H9 (cell line): ENCODE measurements around the gene DNAH11. TPM values are rescaled to one million over a fixed set of nuclear protein-coding genes. Genes with fewer than 3 reads are reported as not detected.

Experiments used
- DNase-seq: peaks from one replicate; pipeline ENCODE4 v3.0.0-alpha.2; 2017
- H2AFZ ChIP-seq: one replicate; pipeline ENCODE4 v1.6.1; 2013; ENCODE audit warnings: mild to moderate bottlenecking, low read length, control low read depth, moderate library complexity
- H2AK5ac ChIP-seq: 2 replicates; pipeline ENCODE4 v1.6.1; 2013; ENCODE audit warnings: low read length, control low read depth, mixed read lengths; ENCODE audit not compliant: insufficient read length
- H2BK120ac ChIP-seq: one replicate; pipeline ENCODE4 v1.6.1; 2013; ENCODE audit warnings: low read depth, mild to moderate bottlenecking, low read length, control low read depth, inconsistent platforms; ENCODE audit not compliant: poor library complexity, severe bottlenecking
- H2BK12ac ChIP-seq: 2 replicates; pipeline ENCODE4 v1.6.1; 2013; ENCODE audit warnings: low read length, control low read depth, mixed read lengths, low read depth; ENCODE audit not compliant: insufficient read length
- H2BK15ac ChIP-seq: 2 replicates; pipeline ENCODE4 v1.6.1; 2013; ENCODE audit warnings: low read depth, low read length, control low read depth
- H2BK20ac ChIP-seq: one replicate; pipeline ENCODE4 v1.6.1; 2013; ENCODE audit warnings: low read depth, mild to moderate bottlenecking, low read length, control low read depth, inconsistent platforms; ENCODE audit not compliant: poor library complexity, severe bottlenecking
- H2BK5ac ChIP-seq: 2 replicates; pipeline ENCODE4 v1.6.1; 2013; ENCODE audit warnings: low read length, control low read depth, mixed read lengths; ENCODE audit not compliant: insufficient read length
- H3K14ac ChIP-seq: 2 replicates; pipeline ENCODE4 v1.6.1; 2013; ENCODE audit warnings: low read length, control low read depth; ENCODE audit not compliant: insufficient read depth
- H3K18ac ChIP-seq: 2 replicates; pipeline ENCODE4 v1.6.1; 2013; ENCODE audit warnings: low read depth, mild to moderate bottlenecking, mixed read lengths, low read length, control low read depth; ENCODE audit not compliant: insufficient read length
- H3K23ac ChIP-seq: 2 replicates; pipeline ENCODE4 v1.6.1; 2013; ENCODE audit warnings: low read length, control low read depth, mixed read lengths, low read depth; ENCODE audit not compliant: insufficient read length
- H3K23me2 ChIP-seq: 2 replicates; pipeline ENCODE4 v1.6.1; 2013; ENCODE audit warnings: low read depth, mild to moderate bottlenecking, mixed read lengths, low read length, control low read depth; ENCODE audit not compliant: insufficient read length, poor library complexity, severe bottlenecking
- H3K27ac ChIP-seq: 2 replicates; pipeline ENCODE4 v1.5.1; 2013; ENCODE audit warnings: low read length, control low read depth, mixed read lengths, low read depth; ENCODE audit not compliant: insufficient read length
- H3K27me3 ChIP-seq: 2 replicates; pipeline ENCODE4 v1.6.1; 2013; ENCODE audit warnings: low read length, control low read depth, inconsistent platforms; ENCODE audit not compliant: insufficient read depth
- H3K4ac ChIP-seq: 2 replicates; pipeline ENCODE4 v1.6.1; 2013; ENCODE audit warnings: low read depth, mild to moderate bottlenecking, control low read depth, inconsistent platforms, low read length, moderate library complexity
- H3K4me1 ChIP-seq: 2 replicates; pipeline ENCODE4 v1.6.1; 2013; ENCODE audit warnings: low read length, control low read depth, inconsistent platforms; ENCODE audit not compliant: insufficient read depth
- H3K4me2 ChIP-seq: 2 replicates; pipeline ENCODE4 v1.6.1; 2013; ENCODE audit warnings: low read length, control low read depth, mixed read lengths; ENCODE audit not compliant: insufficient read length, insufficient read depth
- H3K56ac ChIP-seq: 2 replicates; pipeline ENCODE4 v1.6.1; 2013; ENCODE audit warnings: low read depth, mild to moderate bottlenecking, mixed read lengths, low read length, control low read depth; ENCODE audit not compliant: insufficient read length
- H3K79me1 ChIP-seq: 2 replicates; pipeline ENCODE4 v1.6.1; 2013; ENCODE audit warnings: low read depth, mild to moderate bottlenecking, moderate library complexity, low read length, control low read depth, inconsistent platforms; ENCODE audit not compliant: insufficient read depth, poor library complexity, severe bottlenecking
- H3K79me2 ChIP-seq: 2 replicates; pipeline ENCODE4 v1.6.1; 2013; ENCODE audit warnings: low read length, control low read depth, inconsistent platforms; ENCODE audit not compliant: insufficient read depth
- H3K9ac ChIP-seq: 2 replicates; pipeline ENCODE4 v1.6.1; 2013; ENCODE audit warnings: low read length, control low read depth, mixed read lengths; ENCODE audit not compliant: insufficient read length; ENCODE audit errors: extremely low read depth
- H3K9me3 ChIP-seq: one replicate; pipeline ENCODE4 v1.6.1; 2013; ENCODE audit warnings: low read depth, low read length, inconsistent platforms; ENCODE audit not compliant: control insufficient read depth
- H3T11ph ChIP-seq: one replicate; pipeline ENCODE4 v1.6.1; 2013; ENCODE audit warnings: mild to moderate bottlenecking, low read length, control low read depth, inconsistent platforms
- H4K20me1 ChIP-seq: one replicate; pipeline ENCODE4 v1.6.1; 2013; ENCODE audit not compliant: control insufficient read depth, insufficient read length, insufficient read depth
- H4K5ac ChIP-seq: 2 replicates; pipeline ENCODE4 v1.6.1; 2013; ENCODE audit warnings: low read depth, mild to moderate bottlenecking, mixed read lengths, low read length, control low read depth; ENCODE audit not compliant: insufficient read length
- H4K8ac ChIP-seq: replicated peaks from 2 replicates; pipeline ENCODE4 v1.6.1; 2013; ENCODE audit warnings: low read length, control low read depth, mixed read lengths, low read depth; ENCODE audit not compliant: insufficient read length
- H4K91ac ChIP-seq: 2 replicates; pipeline ENCODE4 v1.6.1; 2013; ENCODE audit warnings: low read depth, mild to moderate bottlenecking, moderate library complexity, mixed read lengths, low read length, control low read depth; ENCODE audit not compliant: insufficient read length
- H3K27ac Mint-ChIP-seq, 3 experiments: 2 replicates in 2 of 3; 3 replicates in 1 of 3; pipeline ENCODE4 v1.8.0; 2020 to 2021; ENCODE audit warnings: mixed read lengths in 3 of 3, mild to moderate bottlenecking in 1 of 3, moderate library complexity in 1 of 3
- H3K27me3 Mint-ChIP-seq: 2 replicates; pipeline ENCODE4 v1.8.0; 2021; ENCODE audit warnings: low read depth, mild to moderate bottlenecking, moderate library complexity, mixed read lengths
- H3K36me3 Mint-ChIP-seq, 3 experiments: 2 replicates in 2 of 3; 3 replicates in 1 of 3; pipeline ENCODE4 v1.8.0; 2020 to 2021; ENCODE audit warnings: low read depth in 3 of 3, mixed read lengths in 3 of 3; ENCODE audit not compliant: insufficient read depth in 1 of 3
- H3K4me1 Mint-ChIP-seq, 2 experiments: 2 replicates each; pipeline ENCODE4 v1.8.0; 2020; ENCODE audit warnings: mixed read lengths in 2 of 2
- H3K4me3 Mint-ChIP-seq, 2 experiments: 2 replicates in 1 of 2; 3 replicates in 1 of 2; pipeline ENCODE4 v1.8.0; 2020 to 2021; ENCODE audit warnings: mild to moderate bottlenecking in 2 of 2, mixed read lengths in 2 of 2, moderate library complexity in 1 of 2
- H3K9me3 Mint-ChIP-seq, 2 experiments: 2 replicates in 1 of 2; 3 replicates in 1 of 2; pipeline ENCODE4 v1.8.0; 2020; ENCODE audit warnings: mild to moderate bottlenecking in 2 of 2, mixed read lengths in 2 of 2, moderate library complexity in 1 of 2
- whole genome bisulfite sequencing: extraction: QIAGEN DNeasy Blood & Tissue Kit; methylation state at CpG from one replicate; pipeline ENCODE4 v1.1.7; 2013; ENCODE audit warnings: missing lambda C conversion rate, low lambda C conversion rate, mixed read lengths; ENCODE audit not compliant: insufficient read length; ENCODE audit errors: extremely low coverage; 5-methylcytosine and 5-hydroxymethylcytosine counted together
- total RNA-seq: library from RNA; stranded (reverse); gene quantifications from 2 replicates; pipeline ENCODE4 v1.2.1, GENCODE V29; 2021
- TF ChIP-seq, protein P1 (sequence below): fragments of 200-600 bp; sonication (generic); conservative IDR thresholded peaks from 3 replicates; pipeline ENCODE4 v1.8.0; 2021; ENCODE audit warnings: antibody characterized with exemption, mild to moderate bottlenecking

The DNAH11 gene
- total RNA-seq, 1 experiment from 2014 or later: 2.5 TPM

DNA sequence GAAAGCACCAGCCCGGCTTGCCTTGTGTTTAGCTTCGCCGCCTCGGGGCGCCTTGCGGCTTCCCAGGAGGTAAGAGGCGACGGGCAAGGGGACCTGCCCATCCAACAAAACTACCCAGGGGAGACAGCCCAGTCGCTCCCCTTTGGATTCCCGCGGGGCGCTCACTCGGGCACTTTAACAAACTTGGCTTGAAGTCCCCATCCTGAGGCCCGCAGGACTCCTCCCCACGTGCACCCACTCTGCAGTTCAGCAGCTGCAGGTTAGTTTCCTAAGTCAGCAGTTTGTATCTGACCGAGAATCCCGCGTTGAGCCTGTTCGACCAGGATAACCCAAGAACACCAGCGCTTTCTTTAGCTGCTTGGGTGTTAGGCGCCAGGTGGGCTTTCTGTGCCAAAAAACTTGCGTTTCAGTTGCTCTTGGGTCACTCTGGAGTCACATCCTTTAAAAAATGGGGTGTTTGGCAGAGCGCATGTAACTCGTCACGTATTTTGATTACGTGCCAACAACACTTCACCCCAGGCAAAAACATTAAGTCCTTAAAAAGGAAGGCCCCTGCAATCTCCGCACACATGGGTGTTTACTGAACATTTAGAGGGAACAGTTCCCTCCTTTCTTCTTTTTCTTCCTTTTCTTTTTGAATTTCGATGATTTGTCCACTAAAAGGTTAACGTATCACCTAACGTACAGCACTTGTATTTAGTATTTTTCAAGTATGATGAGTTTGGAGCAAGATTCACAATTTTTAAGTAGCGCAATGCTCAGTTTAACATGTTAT lies 876 bp downstream of the DNAH11 start:
- Histone ChIP-seq H3K9me3 (no peaks in the 10 kb centered on the region), H4K20me1 (no peaks in the 10 kb centered on the region), H2BK20ac (no peak overlapping the region), H3K18ac (no peak overlapping the region), H4K8ac (no peak overlapping the region), H3K9ac (peak overlapping the region; percentile 43), H3K56ac (no peak overlapping the region), H3K4ac (no peak overlapping the region), H3K14ac (peak overlapping the region; percentile 10; the same call in 1 of the 2 replicates), H4K91ac (no peak overlapping the region), H2AFZ (peak overlapping the region; percentile 18), H2BK15ac (no peak overlapping the region), H3K27me3 (no peaks in the 10 kb centered on the region; the same call in 1 of the 2 replicates), H2BK120ac (no peak overlapping the region), H3K23me2 (peaks cover 13% of the 10 kb centered on the region), H4K5ac (no peak overlapping the region), H2BK5ac (no peak overlapping the region), H2BK12ac (no peak overlapping the region), H3K27ac (no peak overlapping the region), H3K79me2 (no peaks in the 10 kb centered on the region), H3T11ph (no peak overlapping the region), H2AK5ac (no peak overlapping the region), H3K4me2 (peak overlapping the region; percentile 86), H3K23ac (no peak overlapping the region), H3K79me1 (no peaks in the 10 kb centered on the region), H3K4me1 (peaks cover 9% of the 10 kb centered on the region)
- H3K9me3 Mint-ChIP-seq: no peaks in the 10 kb centered on the region
- H3K27me3 Mint-ChIP-seq: peaks cover 36% of the 10 kb centered on the region
- no peak for DNase-seq
- peaks cover 0 to 2% (median 0%) of the 10 kb centered on the region in 3 experiments; a peak in 3 of 7 replicates for H3K36me3 Mint-ChIP-seq
- TF ChIP-seq, protein P1, sequence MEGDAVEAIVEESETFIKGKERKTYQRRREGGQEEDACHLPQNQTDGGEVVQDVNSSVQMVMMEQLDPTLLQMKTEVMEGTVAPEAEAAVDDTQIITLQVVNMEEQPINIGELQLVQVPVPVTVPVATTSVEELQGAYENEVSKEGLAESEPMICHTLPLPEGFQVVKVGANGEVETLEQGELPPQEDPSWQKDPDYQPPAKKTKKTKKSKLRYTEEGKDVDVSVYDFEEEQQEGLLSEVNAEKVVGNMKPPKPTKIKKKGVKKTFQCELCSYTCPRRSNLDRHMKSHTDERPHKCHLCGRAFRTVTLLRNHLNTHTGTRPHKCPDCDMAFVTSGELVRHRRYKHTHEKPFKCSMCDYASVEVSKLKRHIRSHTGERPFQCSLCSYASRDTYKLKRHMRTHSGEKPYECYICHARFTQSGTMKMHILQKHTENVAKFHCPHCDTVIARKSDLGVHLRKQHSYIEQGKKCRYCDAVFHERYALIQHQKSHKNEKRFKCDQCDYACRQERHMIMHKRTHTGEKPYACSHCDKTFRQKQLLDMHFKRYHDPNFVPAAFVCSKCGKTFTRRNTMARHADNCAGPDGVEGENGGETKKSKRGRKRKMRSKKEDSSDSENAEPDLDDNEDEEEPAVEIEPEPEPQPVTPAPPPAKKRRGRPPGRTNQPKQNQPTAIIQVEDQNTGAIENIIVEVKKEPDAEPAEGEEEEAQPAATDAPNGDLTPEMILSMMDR: no peak
- WGBS: no CpG with 5 or more reads among the region's 31 CpGs
- peak overlapping the region; percentile 76 to 91 for H3K4me3 Mint-ChIP-seq
- H3K4me1 Mint-ChIP-seq: peaks cover 39 to 48% of the 10 kb centered on the region in 2 experiments
- H3K27ac Mint-ChIP-seq: no peak overlapping the region; a peak in 1 of 7 replicates
